ENCODE measurements around the gene MYBPHL. TPM values are rescaled to one million over a fixed set of nuclear protein-coding genes. Genes with fewer than 3 reads are reported as not detected.

The MYBPHL gene
- total and polyA plus RNA-seq, 2 donors (not counting 1 experiment from before 2014, with no cell fraction given) = not detected

DNA sequence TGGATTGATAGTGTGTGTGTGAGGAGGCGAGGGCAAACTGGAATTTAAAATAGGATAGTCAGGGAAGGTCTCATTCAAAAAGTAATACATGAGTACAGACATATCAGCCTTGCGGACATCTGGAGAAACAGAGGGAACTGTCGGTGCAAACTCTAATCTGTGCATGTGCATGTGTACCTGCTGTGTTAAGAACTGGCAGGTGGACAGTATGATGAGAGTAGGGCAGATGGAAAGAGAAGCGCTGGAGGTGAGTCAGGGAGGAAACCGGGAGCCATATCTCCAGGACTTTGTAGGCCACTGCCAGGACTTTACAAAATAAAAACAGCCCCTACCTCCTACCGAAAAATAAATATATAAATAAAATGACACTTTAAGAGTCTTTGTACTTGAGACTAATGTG lies 31.3 kb upstream of the MYBPHL start:
- H3K9ac ChIP-seq (ENCODE audit: insufficient read depth, low read length) = no peak overlapping the region
- no peaks in the 10 kb centered on the region for H3K79me2 ChIP-seq (ENCODE audit: control insufficient read depth, insufficient read depth, low read length)
- no peak for DNase-seq (ENCODE audit: low read depth in 2 of 2)
- no peaks in the 10 kb centered on the region for H3K27me3 ChIP-seq (ENCODE audit: control insufficient read depth, insufficient read depth, low read length)
- no peak overlapping the region for H3K4me3 ChIP-seq (replicated peaks in 1 of 4; ENCODE audit: control extremely low read depth in 1 of 4, insufficient read depth in 1 of 4, low read depth in 3 of 4, low read length in 4 of 4)
- H2AFZ ChIP-seq (ENCODE audit: low read length) = no peak overlapping the region
- no peaks in the 10 kb centered on the region for H3K4me1 ChIP-seq (ENCODE audit: control insufficient read depth, extremely low read depth, insufficient read depth, low read length)
- H3K36me3 ChIP-seq (ENCODE audit: control insufficient read depth, insufficient read depth, low read length) = no peaks in the 10 kb centered on the region
- no peaks in the 10 kb centered on the region for H4K20me1 ChIP-seq (ENCODE audit: control insufficient read depth, extremely low read depth, insufficient read depth, low read length)
- H3K9me3 ChIP-seq (ENCODE audit: control insufficient read depth, insufficient read depth, low read depth, low read length) = no peaks in the 10 kb centered on the region
- H3K4me2 ChIP-seq (ENCODE audit: extremely low read depth, insufficient read depth, low read length) = no peak overlapping the region
- no peak overlapping the region for H3K27ac ChIP-seq (ENCODE audit: insufficient read depth, low read length)
- TF ChIP-seq, protein P1, sequence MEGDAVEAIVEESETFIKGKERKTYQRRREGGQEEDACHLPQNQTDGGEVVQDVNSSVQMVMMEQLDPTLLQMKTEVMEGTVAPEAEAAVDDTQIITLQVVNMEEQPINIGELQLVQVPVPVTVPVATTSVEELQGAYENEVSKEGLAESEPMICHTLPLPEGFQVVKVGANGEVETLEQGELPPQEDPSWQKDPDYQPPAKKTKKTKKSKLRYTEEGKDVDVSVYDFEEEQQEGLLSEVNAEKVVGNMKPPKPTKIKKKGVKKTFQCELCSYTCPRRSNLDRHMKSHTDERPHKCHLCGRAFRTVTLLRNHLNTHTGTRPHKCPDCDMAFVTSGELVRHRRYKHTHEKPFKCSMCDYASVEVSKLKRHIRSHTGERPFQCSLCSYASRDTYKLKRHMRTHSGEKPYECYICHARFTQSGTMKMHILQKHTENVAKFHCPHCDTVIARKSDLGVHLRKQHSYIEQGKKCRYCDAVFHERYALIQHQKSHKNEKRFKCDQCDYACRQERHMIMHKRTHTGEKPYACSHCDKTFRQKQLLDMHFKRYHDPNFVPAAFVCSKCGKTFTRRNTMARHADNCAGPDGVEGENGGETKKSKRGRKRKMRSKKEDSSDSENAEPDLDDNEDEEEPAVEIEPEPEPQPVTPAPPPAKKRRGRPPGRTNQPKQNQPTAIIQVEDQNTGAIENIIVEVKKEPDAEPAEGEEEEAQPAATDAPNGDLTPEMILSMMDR (conservative IDR thresholded peaks at IDR 0.05 in 1 of 2, IDR thresholded peaks at IDR 0.05 in 1 of 2; ENCODE audit: low read depth in 1 of 2, low read length in 2 of 2) = no peak
- no peak for TF ChIP-seq EZH2 (IDR thresholded peaks at IDR 0.05; ENCODE audit: low read length, missing control alignments)

DNA sequence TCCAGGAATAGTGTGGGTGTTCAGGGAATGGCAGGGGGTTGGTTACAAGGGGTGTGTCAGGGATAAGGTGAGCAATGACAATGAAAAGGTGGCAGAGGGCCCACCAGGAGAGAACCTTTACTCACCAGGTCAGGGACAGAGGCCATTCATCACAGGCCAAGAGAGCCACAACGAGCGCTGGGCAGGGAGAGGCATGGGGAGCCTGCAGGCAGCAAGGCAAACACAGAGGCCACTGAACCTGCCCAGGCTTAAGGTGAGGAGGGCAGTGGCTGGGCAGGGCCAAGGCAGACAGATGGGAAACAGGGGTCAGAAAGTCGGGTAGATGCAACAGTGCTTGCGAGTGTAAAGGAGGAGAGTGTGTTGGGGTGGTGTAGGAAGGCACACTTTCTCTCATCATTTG lies 28.3 kb upstream of the MYBPHL start:
- Histone ChIP-seq H3K79me2 (ENCODE audit: control insufficient read depth, insufficient read depth, low read length) (no peaks in the 10 kb centered on the region), H3K36me3 (ENCODE audit: control insufficient read depth, insufficient read depth, low read length) (no peaks in the 10 kb centered on the region), H4K20me1 (ENCODE audit: control insufficient read depth, extremely low read depth, insufficient read depth, low read length) (no peaks in the 10 kb centered on the region), H3K4me3 (replicated peaks in 1 of 4; ENCODE audit: control extremely low read depth in 1 of 4, insufficient read depth in 1 of 4, low read depth in 3 of 4, low read length in 4 of 4) (no peak overlapping the region), H3K27me3 (ENCODE audit: control insufficient read depth, insufficient read depth, low read length) (no peaks in the 10 kb centered on the region), H3K27ac (ENCODE audit: insufficient read depth, low read length) (no peak overlapping the region), H3K9me3 (ENCODE audit: control insufficient read depth, insufficient read depth, low read depth, low read length) (no peaks in the 10 kb centered on the region), H3K9ac (ENCODE audit: insufficient read depth, low read length) (no peak overlapping the region), H2AFZ (ENCODE audit: low read length) (no peak overlapping the region), H3K4me2 (ENCODE audit: extremely low read depth, insufficient read depth, low read length) (no peak overlapping the region), H3K4me1 (ENCODE audit: control insufficient read depth, extremely low read depth, insufficient read depth, low read length) (no peaks in the 10 kb centered on the region)
- no peak for DNase-seq (ENCODE audit: low read depth in 2 of 2)
- TF ChIP-seq EZH2 (IDR thresholded peaks at IDR 0.05; ENCODE audit: low read length, missing control alignments) = no peak
- TF ChIP-seq, protein P1 (conservative IDR thresholded peaks at IDR 0.05 in 1 of 2, IDR thresholded peaks at IDR 0.05 in 1 of 2; ENCODE audit: low read depth in 1 of 2, low read length in 2 of 2) = no peak

DNA sequence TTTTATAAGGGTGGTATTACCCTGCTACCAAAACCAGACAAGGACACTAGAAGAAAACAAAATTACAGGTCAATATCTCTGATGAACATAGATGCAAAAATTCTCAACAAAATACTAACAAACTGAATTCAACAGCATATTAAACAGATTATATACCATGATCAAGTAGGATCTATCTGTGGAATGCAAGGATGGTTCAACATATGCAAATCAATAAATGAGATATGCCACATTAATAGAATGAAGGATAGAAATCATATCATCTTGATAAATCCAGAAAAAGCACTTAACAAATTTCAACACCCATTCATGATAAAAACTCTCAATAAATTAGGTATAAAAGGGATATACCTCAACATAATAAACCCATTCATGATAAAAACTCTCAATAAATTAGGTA lies 24.3 kb upstream of the MYBPHL start:
- peak in 1 of 2 donors; percentile 11 for DNase-seq (ENCODE audit: low read depth in 2 of 2)

More for the DNA sequence above, 24.3 kb upstream of the MYBPHL start:
- no peak for TF ChIP-seq EZH2 (IDR thresholded peaks at IDR 0.05; ENCODE audit: low read length, missing control alignments)
- TF ChIP-seq, protein P1 (conservative IDR thresholded peaks at IDR 0.05 in 1 of 2, IDR thresholded peaks at IDR 0.05 in 1 of 2; ENCODE audit: low read depth in 1 of 2, low read length in 2 of 2) = no peak
- Histone ChIP-seq H4K20me1 (ENCODE audit: control insufficient read depth, extremely low read depth, insufficient read depth, low read length) (no peaks in the 10 kb centered on the region), H3K27ac (ENCODE audit: insufficient read depth, low read length) (no peak overlapping the region), H3K9ac (ENCODE audit: insufficient read depth, low read length) (no peak overlapping the region), H2AFZ (ENCODE audit: low read length) (no peak overlapping the region), H3K36me3 (ENCODE audit: control insufficient read depth, insufficient read depth, low read length) (no peaks in the 10 kb centered on the region), H3K9me3 (ENCODE audit: control insufficient read depth, insufficient read depth, low read depth, low read length) (no peaks in the 10 kb centered on the region), H3K4me2 (ENCODE audit: extremely low read depth, insufficient read depth, low read length) (no peak overlapping the region), H3K4me3 (replicated peaks in 1 of 4; ENCODE audit: control extremely low read depth in 1 of 4, insufficient read depth in 1 of 4, low read depth in 3 of 4, low read length in 4 of 4) (no peak overlapping the region), H3K79me2 (ENCODE audit: control insufficient read depth, insufficient read depth, low read length) (no peaks in the 10 kb centered on the region), H3K4me1 (ENCODE audit: control insufficient read depth, extremely low read depth, insufficient read depth, low read length) (no peaks in the 10 kb centered on the region), H3K27me3 (ENCODE audit: control insufficient read depth, insufficient read depth, low read length) (no peaks in the 10 kb centered on the region)
